GM06990 (cell line): ENCODE measurements around the gene SPATA45.
"Not testable (repeated sequence)": the region's sequence is repeated elsewhere in the genome, so short reads cannot be mapped to it uniquely, and the experiment has no call there.

Source experiments
- DNase-seq: peaks from one replicate; pipeline ENCODE4 v3.0.0-alpha.2; 2011; ENCODE audit not compliant: insufficient read length; ENCODE audit errors: extremely low read depth
- H3K27me3 ChIP-seq: replicated peaks from 2 replicates; pipeline ENCODE4 v1.6.0; 2011; ENCODE audit warnings: low read length; ENCODE audit not compliant: control insufficient read depth, insufficient read depth
- H3K36me3 ChIP-seq: 2 replicates; pipeline ENCODE4 v1.5.1; 2011; ENCODE audit warnings: low read length; ENCODE audit not compliant: control insufficient read depth, insufficient read depth
- H3K4me3 ChIP-seq: replicated peaks from 2 replicates; pipeline ENCODE4 v1.5.1; 2011; ENCODE audit warnings: low read depth, mild to moderate bottlenecking, control low read depth, low read length
- TF ChIP-seq, protein P1 (sequence below): IDR thresholded peaks from 2 replicates; pipeline ENCODE4 v1.5.1; 2011; ENCODE audit warnings: low read length, control low read depth, mild to moderate bottlenecking, inconsistent platforms; ENCODE audit not compliant: insufficient read depth, poor library complexity, severe bottlenecking

Gene SPATA45

GRCh38 chr1:212873518-212873917, 26.1 kb upstream of the SPATA45 start:
- TF ChIP-seq, protein P1, sequence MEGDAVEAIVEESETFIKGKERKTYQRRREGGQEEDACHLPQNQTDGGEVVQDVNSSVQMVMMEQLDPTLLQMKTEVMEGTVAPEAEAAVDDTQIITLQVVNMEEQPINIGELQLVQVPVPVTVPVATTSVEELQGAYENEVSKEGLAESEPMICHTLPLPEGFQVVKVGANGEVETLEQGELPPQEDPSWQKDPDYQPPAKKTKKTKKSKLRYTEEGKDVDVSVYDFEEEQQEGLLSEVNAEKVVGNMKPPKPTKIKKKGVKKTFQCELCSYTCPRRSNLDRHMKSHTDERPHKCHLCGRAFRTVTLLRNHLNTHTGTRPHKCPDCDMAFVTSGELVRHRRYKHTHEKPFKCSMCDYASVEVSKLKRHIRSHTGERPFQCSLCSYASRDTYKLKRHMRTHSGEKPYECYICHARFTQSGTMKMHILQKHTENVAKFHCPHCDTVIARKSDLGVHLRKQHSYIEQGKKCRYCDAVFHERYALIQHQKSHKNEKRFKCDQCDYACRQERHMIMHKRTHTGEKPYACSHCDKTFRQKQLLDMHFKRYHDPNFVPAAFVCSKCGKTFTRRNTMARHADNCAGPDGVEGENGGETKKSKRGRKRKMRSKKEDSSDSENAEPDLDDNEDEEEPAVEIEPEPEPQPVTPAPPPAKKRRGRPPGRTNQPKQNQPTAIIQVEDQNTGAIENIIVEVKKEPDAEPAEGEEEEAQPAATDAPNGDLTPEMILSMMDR, result no peak
- peaks cover 5% of the 10 kb centered on the region for H3K36me3 ChIP-seq
- no peak overlapping the region for H3K4me3 ChIP-seq

DNA sequence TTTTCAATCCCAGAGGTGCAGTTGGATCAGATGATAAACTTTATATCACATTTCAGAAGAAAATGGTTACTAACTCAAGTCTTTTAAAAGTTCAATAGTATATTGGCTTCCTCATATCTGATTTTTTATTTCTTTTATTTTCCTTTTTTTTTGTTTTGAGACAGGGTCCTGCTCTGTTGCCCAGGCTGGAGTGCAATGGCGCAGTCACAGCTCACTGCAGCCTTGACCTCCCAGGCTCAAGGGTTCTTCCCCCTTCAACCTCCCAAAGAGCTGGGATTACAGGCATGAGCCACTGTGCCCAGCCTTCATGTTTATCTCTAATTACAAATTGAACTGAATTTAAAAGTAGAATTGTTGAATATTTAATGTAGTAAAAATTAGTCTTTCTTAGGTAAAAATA, 24.5 kb upstream of the SPATA45 start:
- TF ChIP-seq, protein P1, result no peak
- no peaks in the 10 kb centered on the region for H3K27me3 ChIP-seq
- DNase-seq, result no peak
- peaks cover 5% of the 10 kb centered on the region for H3K36me3 ChIP-seq
- H3K4me3 ChIP-seq, result no peak overlapping the region

More at GRCh38 chr1:212873518-212873917, 26.1 kb upstream of the SPATA45 start:
- no peak for DNase-seq
- H3K27me3 ChIP-seq, result no peaks in the 10 kb centered on the region

- no peaks in the 10 kb centered on the region for H3K27me3 ChIP-seq
- no peak for DNase-seq
- TF ChIP-seq, protein P1, result no peak
- peaks cover 3% of the 10 kb centered on the region for H3K36me3 ChIP-seq
- H3K4me3 ChIP-seq, result no peak overlapping the region
Observed at GRCh38 chr1:212867192-212867591, 19.7 kb upstream of the SPATA45 start.

DNA sequence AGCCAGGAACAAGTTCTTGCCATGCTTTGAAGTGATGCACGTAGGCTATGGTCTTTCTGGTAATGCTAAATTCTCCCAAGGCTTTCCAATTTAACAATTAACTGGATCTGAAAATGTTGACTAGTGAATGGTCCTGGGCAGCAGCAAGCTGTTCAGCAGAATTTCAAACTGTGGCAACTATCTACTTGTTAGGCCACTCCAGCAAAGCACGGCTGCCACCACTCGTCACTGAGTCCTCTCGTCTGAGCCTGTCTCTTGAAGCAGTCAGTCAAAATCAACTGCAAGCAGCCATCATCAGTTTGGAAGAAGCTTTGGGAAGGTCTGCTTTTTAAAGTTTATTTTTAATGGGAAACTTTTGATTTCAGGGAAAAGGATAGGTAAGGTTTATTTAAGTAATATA, 16.8 kb upstream of the SPATA45 start:
- no peak for DNase-seq
- no peak overlapping the region for H3K4me3 ChIP-seq
- no peaks in the 10 kb centered on the region for H3K27me3 ChIP-seq
- H3K36me3 ChIP-seq, result peaks cover 3% of the 10 kb centered on the region
- TF ChIP-seq, protein P1, result no peak

DNA sequence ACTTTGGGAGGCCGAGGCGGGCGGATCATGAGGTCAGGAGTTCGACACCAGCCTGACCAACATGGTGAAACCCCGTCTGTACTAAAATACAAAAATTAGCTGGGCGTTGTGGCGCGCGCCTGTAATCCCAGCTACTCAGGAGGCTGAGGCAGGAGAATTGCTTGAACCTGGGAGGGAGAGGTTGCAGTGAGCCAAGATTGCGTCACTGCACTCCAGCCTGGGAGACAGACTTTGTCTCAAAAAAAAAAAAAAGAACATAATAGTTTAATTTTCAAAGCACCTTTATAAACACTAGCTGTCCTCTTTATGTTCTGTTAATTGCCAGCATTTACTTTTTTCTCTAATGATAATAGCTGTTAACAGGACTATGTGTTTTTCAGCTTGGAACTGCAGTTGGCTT, 15.9 kb upstream of the SPATA45 start:
- not testable (repeated sequence) for H3K36me3 ChIP-seq

DNA sequence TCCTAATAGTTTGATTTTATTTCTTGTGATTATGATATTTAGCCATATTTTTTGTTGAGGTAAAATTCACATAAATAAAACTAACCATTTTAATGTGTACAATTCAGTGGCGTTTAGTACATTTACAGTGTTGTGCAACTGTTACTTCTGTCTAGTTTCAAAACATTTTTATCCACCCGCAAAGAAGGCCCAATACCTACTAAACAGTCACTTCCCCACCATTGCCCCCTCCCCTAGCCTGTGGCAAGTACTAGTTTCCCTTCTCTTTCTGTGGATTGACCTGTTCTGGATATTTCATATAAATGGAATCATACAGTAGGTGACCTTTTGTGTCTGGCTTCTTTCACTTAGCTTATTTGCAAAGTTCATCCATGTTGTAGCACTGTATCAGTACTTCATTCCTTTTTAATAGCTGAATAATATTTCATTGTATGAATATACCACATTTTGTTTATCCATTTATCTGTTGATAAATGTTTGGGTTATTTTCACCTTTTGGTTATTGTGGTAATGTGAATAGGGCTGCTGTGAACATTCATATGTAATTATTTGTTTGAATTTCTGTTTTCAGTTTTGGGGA, 14.8 kb upstream of the SPATA45 start:
- H3K36me3 ChIP-seq, result peaks cover 3% of the 10 kb centered on the region; the same call in 1 of the 2 replicates
- H3K27me3 ChIP-seq, result no peaks in the 10 kb centered on the region
- no peak for DNase-seq
- H3K4me3 ChIP-seq, result no peak overlapping the region; the same call in 1 of the 2 replicates
- TF ChIP-seq, protein P1, result no peak

More for the DNA sequence above, 15.9 kb upstream of the SPATA45 start:
- DNase-seq, H3K27me3 ChIP-seq, H3K4me3 ChIP-seq: not testable (repeated sequence)
